Mucosa of stomach (tissue), 1 donor: ENCODE data around the gene IRS1.
A peak's percentile ranks its signal among the peaks of the same experiment; 100 is the strongest.

Experiments
- H3K27me3 ChIP-seq: one replicate; pipeline ENCODE4 v1.7.0; 2013; ENCODE audit warnings: mild to moderate bottlenecking, low read length; ENCODE audit not compliant: control insufficient read depth, insufficient read depth
- H3K36me3 ChIP-seq: one replicate; pipeline ENCODE4 v1.7.0; 2013; ENCODE audit warnings: low read length; ENCODE audit not compliant: control insufficient read depth, insufficient read depth
- H3K4me1 ChIP-seq: one replicate; pipeline ENCODE4 v1.7.0; 2013; ENCODE audit warnings: mild to moderate bottlenecking, low read length; ENCODE audit not compliant: control insufficient read depth, insufficient read depth
- H3K4me3 ChIP-seq: one replicate; pipeline ENCODE4 v1.7.0; 2013; ENCODE audit warnings: low read length
- H3K9ac ChIP-seq: one replicate; pipeline ENCODE4 v1.7.0; 2013; ENCODE audit warnings: mild to moderate bottlenecking, low read length, moderate library complexity
- H3K9me3 ChIP-seq: one replicate; pipeline ENCODE4 v1.7.0; 2013; ENCODE audit warnings: mild to moderate bottlenecking, low read length, moderate library complexity; ENCODE audit not compliant: control insufficient read depth
- donor health status: Pancreatic carcinoma.

Gene IRS1

GRCh38 chr2:226793646-226794045, 6.0 kb downstream of the IRS1 start:
- H3K9me3 ChIP-seq = no peaks in the 10 kb centered on the region
- H3K27me3 ChIP-seq = no peaks in the 10 kb centered on the region
- H3K4me1 ChIP-seq = peaks cover 54% of the 10 kb centered on the region
- H3K4me3 ChIP-seq = peak overlapping the region; percentile 17
- peak overlapping the region; percentile 67 for H3K9ac ChIP-seq
- no peaks in the 10 kb centered on the region for H3K36me3 ChIP-seq

- H3K4me1 ChIP-seq = peaks cover 45% of the 10 kb centered on the region
- H3K9me3 ChIP-seq = no peaks in the 10 kb centered on the region
- H3K27me3 ChIP-seq = no peaks in the 10 kb centered on the region
- H3K4me3 ChIP-seq = peak overlapping the region; percentile 72
- H3K9ac ChIP-seq = peak overlapping the region; percentile 97
- no peaks in the 10 kb centered on the region for H3K36me3 ChIP-seq
Observed at GRCh38 chr2:226792155-226792881, 7.3 kb downstream of the IRS1 start.

GRCh38 chr2:226791487-226792081, 8.0 kb downstream of the IRS1 start:
- peak overlapping the region; percentile 77 for H3K4me3 ChIP-seq

DNA sequence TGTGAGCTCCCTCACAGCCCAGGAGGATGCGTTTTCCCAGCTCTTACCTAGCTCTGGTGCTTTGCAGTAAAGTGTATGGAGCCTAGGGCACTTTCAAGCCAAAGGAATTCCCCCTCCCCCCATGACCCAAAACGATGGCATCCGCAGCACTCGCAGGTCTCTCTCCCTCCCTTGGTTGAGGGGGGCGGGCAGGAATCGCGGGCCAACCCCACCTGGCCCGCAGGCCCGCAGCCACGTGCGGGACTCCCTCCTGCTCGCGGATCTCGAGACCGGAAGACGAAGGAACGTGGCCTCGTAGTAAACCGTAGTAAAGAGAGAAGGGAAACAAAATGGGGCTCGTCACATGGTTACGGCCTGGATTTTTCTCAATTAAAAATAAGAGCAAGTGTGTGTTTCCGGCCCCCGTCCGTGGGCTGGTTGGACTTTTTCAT, 8.5 kb downstream of the IRS1 start:
- Histone ChIP-seq H3K36me3 (no peaks in the 10 kb centered on the region), H3K27me3 (no peaks in the 10 kb centered on the region), H3K4me3 (peak overlapping the region; percentile 77), H3K4me1 (peaks cover 32% of the 10 kb centered on the region), H3K9ac (peak overlapping the region; percentile 97), H3K9me3 (no peaks in the 10 kb centered on the region)

More at GRCh38 chr2:226791487-226792081, 8.0 kb downstream of the IRS1 start:
- H3K27me3 ChIP-seq = no peaks in the 10 kb centered on the region
- H3K9me3 ChIP-seq = no peaks in the 10 kb centered on the region
- peaks cover 37% of the 10 kb centered on the region for H3K4me1 ChIP-seq
- peak overlapping the region; percentile 97 for H3K9ac ChIP-seq
- H3K36me3 ChIP-seq = no peaks in the 10 kb centered on the region

- no peaks in the 10 kb centered on the region for H3K9me3 ChIP-seq
- H3K4me3 ChIP-seq = peak overlapping the region; percentile 77
- H3K9ac ChIP-seq = peak overlapping the region; percentile 97
- peaks cover 26% of the 10 kb centered on the region for H3K4me1 ChIP-seq
- no peaks in the 10 kb centered on the region for H3K36me3 ChIP-seq
- H3K27me3 ChIP-seq = no peaks in the 10 kb centered on the region
Observed at GRCh38 chr2:226790431-226790830, 9.2 kb downstream of the IRS1 start.

- no peak overlapping the region for H3K4me3 ChIP-seq
- H3K9ac ChIP-seq = no peak overlapping the region
- peaks cover 21% of the 10 kb centered on the region for H3K4me1 ChIP-seq
- H3K36me3 ChIP-seq = no peaks in the 10 kb centered on the region
- H3K9me3 ChIP-seq = no peaks in the 10 kb centered on the region
- H3K27me3 ChIP-seq = no peaks in the 10 kb centered on the region
Observed at GRCh38 chr2:226790011-226790410, 9.6 kb downstream of the IRS1 start.

- H3K4me3 ChIP-seq = no peak overlapping the region
- H3K36me3 ChIP-seq = no peaks in the 10 kb centered on the region
- no peaks in the 10 kb centered on the region for H3K27me3 ChIP-seq
- no peaks in the 10 kb centered on the region for H3K9me3 ChIP-seq
- H3K4me1 ChIP-seq = peaks cover 16% of the 10 kb centered on the region
- H3K9ac ChIP-seq = no peak overlapping the region
Observed at GRCh38 chr2:226788881-226789490, 10.6 kb downstream of the IRS1 start.

GRCh38 chr2:226788064-226788463, 11.6 kb downstream of the IRS1 start:
- Histone ChIP-seq H3K27me3 (no peaks in the 10 kb centered on the region), H3K9me3 (no peaks in the 10 kb centered on the region), H3K4me3 (no peak overlapping the region), H3K4me1 (peaks cover 16% of the 10 kb centered on the region), H3K9ac (no peak overlapping the region), H3K36me3 (no peaks in the 10 kb centered on the region)

- H3K4me1 ChIP-seq = no peaks in the 10 kb centered on the region
- H3K9ac ChIP-seq = no peak overlapping the region
- H3K27me3 ChIP-seq = no peaks in the 10 kb centered on the region
- H3K4me3 ChIP-seq = no peak overlapping the region
- no peaks in the 10 kb centered on the region for H3K36me3 ChIP-seq
- no peaks in the 10 kb centered on the region for H3K9me3 ChIP-seq
Observed at GRCh38 chr2:226783885-226784284, 15.7 kb downstream of the IRS1 start.

DNA sequence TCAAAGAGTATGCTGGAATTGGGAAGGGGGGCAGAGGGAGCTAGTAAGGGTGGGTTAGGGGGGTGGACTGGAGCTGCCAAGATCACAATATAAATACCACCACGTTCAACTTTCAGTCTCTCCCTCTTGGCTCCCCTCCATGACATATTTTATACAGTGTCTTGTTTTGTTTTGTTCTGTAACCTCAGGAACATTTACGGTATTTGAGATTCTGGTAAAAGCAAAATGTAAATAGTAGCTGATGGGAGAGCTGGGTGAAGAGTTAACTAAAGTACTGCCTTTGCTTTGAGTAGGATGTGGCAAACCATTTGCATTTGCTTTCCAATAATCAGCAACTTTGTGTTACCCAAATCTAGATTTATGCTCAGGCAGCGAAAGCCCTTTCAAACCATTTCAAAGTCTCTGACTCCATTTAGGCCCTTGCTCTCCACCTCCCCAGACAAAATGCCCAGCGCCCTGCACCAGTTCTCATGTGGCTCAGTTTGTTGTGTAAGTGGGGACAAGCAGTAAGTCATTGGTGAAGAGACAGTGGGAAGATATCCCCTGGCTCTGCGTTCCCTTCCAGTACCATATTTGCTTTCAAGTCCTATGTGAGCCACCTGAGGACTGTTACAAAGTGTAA, 17.4 kb downstream of the IRS1 start:
- H3K27me3 ChIP-seq = no peaks in the 10 kb centered on the region
- no peaks in the 10 kb centered on the region for H3K4me1 ChIP-seq
- no peaks in the 10 kb centered on the region for H3K36me3 ChIP-seq
- no peak overlapping the region for H3K9ac ChIP-seq
- H3K4me3 ChIP-seq = no peak overlapping the region
- no peaks in the 10 kb centered on the region for H3K9me3 ChIP-seq

- Histone ChIP-seq H3K4me3 (no peak overlapping the region), H3K4me1 (no peaks in the 10 kb centered on the region)
Observed at GRCh38 chr2:226780431-226780830, 19.2 kb downstream of the IRS1 start.

GRCh38 chr2:226777611-226778010, 22.0 kb downstream of the IRS1 start:
- H3K27me3 ChIP-seq = no peaks in the 10 kb centered on the region
- H3K9me3 ChIP-seq = no peaks in the 10 kb centered on the region
- no peak overlapping the region for H3K4me3 ChIP-seq
- H3K9ac ChIP-seq = no peak overlapping the region
- no peaks in the 10 kb centered on the region for H3K36me3 ChIP-seq
- H3K4me1 ChIP-seq = peaks cover 9% of the 10 kb centered on the region

More at GRCh38 chr2:226780431-226780830, 19.2 kb downstream of the IRS1 start:
- Histone ChIP-seq H3K27me3 (no peaks in the 10 kb centered on the region), H3K36me3 (no peaks in the 10 kb centered on the region), H3K9ac (no peak overlapping the region), H3K9me3 (no peaks in the 10 kb centered on the region)
